ENCODE measurements around the gene MICAL3. TPM values are rescaled to one million over a fixed set of nuclear protein-coding genes. Genes with fewer than 3 reads are reported as not detected.
A peak's percentile ranks its signal among the peaks of the same experiment; 100 is the strongest.

MICAL3 gene
- total RNA-seq, 1 donor from 2014 or later, result 41.0 TPM

DNA sequence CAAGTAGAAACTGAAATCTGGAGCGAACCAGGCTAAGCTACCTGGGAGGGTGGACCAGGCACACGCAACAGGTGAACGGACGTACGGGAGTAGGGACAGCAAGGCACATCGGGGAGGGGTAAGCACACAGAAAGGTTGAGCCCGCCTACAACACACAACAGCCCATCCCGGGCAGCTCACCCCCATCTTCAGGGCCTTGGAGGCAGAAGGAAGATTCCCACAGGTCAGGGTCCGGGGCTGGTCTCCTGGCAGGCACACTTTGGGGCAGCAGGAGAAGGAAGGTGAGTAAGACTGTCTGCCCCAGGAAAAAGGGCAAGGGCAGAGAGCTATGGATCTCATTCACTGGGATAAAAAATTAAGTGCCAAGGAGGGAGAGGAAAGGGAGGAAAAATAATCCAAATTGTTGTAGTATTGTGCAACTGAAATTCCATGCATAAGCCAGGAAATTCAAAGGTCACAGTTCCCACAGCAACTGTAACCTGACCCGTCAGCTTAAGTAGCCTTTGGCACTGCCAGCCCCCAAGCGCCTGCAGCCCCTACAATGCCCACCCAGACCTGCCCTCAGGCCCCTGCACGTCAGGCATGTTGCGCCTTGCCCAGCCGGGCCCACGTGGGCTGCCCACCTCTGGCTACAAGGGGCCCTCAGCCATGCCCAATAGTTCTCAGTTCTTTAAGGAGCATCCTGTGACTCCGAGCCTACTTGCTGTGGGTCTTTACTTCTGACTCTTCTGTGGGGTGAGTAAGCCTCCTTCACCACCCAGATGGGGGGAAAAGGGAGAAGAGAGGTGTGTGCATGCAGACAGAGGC, 51.8 kb downstream of the MICAL3 start:
- DNase-seq, result peak; percentile 59

DNA sequence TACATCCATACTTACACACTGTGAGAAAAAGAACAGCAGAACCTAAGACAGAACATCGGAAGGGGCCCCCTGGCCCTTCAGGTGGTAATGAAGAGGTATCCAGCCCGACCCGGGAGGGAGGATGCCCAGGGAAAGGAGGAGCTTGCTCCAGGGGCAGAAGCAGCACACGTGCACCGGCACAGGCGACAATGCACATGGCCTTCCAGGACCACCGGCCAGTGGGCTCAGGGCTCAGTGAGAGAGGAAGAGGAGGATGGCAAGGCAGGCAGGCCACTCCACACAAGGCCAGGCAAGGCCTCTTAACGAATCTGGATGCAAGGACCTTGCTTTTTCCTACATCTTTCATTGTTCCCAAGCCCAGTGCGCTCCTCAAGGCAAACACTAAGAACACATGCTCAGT, 52.6 kb downstream of the MICAL3 start:
- DNase-seq, result no peak

DNA sequence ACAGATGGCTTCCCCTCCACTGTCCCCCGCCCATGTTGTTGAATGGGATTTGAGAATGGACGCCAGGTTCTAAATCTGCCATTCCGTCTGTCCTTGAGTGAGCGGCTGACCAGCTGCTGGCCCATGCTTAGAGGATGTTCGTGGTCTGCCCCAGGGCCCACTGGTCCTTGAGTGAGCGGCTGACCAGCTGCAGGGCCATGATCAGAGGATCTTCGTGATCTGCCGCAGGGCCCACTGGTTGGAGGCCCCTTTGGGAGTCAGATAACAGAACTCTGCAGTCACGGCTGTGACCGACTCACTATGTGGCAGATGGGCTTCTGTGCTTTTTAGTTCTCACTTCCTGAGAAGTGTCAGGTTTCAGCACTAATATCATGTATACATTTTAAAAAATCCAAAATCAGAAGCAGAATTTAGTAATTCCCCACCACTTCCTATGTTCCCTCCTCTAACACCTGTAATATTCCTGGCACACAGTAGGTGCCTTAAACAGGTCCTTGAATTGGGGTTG, 54.1 kb downstream of the MICAL3 start:
- peak; percentile 55 for DNase-seq

DNA sequence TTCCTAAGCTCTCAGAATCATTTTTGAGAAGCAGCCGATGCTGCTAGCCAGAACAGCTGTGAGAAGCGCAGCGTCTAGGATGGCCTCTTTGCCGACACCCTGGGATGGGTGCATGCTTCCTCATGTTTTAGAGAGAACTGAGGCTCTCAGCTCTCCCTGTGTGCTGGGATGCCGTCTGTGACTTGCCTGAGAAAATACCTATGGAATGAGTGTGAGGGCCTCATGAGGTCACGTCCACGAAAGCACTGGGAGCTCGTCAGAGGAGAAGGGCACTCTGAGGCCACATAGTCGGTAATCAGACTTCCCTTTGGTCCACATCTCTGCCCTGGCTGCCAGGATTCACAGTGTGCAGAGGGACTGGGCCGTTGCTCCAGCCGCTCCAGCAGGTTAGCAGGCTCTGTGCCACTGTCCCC, 54.7 kb downstream of the MICAL3 start:
- DNase-seq, result no peak

DNA sequence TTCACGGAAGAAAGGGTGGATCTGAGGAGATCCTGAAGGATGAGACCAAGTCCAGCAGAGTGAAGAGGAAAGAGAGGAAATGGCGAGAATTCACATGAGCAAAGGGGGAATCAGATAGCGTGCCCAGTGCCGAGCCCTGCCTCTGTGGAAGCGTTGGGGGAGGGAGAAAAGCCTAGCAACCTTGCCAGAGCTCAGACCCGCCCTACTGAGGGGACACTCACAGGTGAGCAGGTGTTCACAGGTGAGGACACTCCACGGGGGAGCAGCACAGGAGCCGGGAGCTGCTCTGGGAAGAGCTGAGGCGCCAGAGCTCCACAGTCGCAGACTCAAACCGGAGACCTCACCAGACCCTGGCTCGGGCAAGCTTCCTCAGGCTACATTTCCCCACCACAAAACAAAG, 56.2 kb downstream of the MICAL3 start:
- no peak for DNase-seq

DNA sequence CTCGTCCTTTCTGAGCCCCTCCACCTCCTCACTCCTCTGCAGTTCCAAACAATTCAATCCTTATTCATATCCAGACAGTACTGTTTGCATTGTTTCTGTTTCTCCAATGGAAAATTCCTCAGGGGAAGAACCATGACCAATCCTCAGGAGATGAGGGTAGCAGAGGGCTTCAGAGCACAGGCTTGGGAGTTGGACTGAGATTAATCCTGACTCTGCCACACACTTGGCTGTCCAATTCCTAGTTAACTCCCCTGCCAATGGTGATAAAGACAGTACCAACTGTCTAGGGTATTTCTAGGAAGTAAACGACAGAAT, 58.0 kb downstream of the MICAL3 start:
- DNase-seq, result no peak

DNA sequence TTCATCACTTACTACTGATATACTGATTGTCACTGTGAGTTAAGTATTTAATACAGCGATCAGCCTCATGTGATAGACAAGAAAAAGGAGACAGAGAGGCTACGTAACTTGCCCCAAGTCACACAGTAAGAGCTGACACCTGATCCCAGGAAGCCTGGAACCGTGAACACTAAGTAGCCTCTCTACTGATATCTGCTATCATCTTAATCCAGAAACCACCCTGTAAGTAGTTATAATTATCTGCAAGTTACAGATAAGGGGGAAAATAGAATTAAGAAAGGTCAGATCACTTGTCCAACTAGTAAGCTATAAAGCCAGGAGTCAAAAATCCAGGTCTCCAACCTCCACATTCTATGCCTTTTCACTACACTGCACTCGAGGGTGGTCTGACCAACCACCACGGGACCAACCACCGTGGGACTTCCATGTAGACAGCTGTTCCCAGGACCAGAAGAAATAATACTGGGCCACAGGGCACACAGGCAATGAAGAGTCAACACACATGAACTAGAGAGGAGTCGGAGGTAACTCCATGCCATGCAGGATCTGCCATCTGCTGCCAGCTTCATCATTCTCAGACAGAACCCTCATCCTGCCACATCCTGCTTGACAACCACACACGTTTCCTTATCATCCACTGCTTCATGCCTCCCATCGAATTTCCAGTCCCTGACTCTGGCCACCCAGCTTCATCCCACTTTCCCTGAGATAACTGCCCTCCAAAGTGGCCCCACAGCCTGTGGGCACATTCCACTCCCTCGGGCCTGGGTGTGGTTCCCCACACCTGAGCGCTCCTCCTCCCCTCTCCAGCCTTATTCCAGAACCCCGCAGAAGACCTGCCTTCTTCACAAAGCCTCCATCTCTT, 58.6 kb downstream of the MICAL3 start:
- no peak for DNase-seq

DNA sequence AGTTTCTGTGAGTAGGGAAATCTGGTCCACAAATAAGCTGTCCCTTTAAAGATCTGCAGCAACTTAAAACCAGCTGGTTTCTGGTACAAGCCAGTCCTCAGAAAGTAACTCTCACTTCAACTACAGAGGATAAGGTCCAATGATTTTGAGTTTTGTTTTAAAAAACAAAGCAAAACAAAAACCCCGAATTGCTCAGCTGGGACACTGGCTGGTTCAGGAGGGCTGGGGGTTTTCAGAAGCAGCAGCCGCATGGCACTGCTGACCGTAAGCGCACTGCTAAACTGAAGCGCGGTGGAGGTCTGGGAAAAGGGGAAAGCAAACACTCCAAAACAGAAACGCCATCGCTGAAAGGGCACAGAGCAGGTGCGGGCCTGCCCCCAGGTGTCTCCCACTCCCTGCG, 59.7 kb downstream of the MICAL3 start:
- no peak for DNase-seq

DNA sequence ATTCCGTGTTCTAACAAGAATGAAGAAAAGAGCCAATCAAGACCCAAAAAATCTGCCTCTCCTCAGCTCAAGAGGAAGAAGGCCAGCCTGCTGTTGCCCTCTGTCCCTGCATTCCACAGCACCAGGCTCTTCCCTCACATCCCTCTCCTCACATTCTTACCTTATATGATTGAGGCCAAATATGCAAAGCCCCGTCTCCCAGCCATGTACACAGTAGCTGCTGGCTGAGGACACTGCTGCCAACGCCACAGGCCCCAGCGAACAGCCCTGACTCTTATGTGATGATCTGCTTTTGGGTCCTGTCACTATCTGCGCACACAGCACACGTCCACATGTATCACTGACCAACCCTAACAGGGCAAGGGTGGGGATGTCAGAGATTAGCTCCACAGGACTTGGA, 60.2 kb downstream of the MICAL3 start:
- DNase-seq, result no peak

- DNase-seq, result no peak
Observed at GRCh38 chr22:17963015-17963414, 61.3 kb downstream of the MICAL3 start.

DNA sequence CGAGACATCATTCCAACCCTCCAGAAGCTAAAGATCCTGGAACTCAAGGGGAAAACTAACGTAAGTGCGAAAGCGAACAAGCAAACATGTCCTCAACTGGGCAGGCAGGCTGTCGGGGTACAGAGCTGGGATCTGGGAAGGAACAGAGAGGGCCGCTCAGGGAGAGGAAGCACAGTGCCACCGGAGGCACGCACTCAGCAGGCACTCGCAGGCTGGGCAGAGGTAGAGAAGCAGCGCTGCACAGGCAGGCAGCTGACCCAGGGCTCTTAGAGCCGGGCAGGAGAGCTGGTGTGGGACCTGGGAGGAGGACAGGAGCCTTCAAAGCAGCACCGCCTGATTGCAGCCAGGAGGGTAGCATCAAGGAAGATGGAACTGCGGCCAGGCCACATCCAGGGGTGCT, 62.2 kb downstream of the MICAL3 start:
- DNase-seq, result no peak

- no peak for DNase-seq
Observed at GRCh38 chr22:17961446-17961729, 63.0 kb downstream of the MICAL3 start.

DNA sequence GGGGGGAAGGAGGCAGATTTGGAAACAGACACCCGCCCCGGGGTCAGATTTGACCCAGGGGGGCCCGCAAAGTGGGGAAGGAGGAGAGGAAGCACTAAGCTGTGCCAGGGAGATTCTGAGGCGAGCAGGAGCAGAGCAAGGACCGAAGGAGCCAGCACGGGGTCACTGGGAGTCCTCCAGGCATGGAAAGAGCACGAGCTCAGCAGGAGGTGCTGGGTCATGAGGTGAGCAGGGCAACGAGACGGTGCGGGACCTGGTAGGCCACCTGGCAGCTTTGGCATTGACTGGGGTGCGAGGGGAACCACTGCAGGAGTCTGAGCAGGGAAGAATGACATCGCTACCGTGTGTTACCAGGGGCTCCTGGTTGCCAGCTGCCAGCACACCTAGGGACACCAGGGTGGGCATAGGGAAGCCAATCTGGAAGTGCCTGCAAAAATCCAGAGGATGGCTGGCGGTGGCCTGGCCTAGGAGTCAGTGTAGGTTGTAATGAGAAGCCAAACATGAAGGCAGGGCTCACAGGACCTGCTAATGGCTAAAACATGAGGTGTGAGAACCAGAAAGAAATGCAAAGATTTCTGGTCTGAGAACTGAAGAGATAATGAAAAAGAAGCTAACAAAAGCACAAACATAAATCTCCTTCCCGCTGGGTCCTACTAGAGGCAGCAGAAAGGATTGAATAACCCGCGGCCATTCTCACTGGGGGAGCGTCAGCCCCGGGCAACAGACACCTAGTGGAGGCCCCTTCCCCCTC, 63.5 kb downstream of the MICAL3 start:
- DNase-seq, result no peak

DNA sequence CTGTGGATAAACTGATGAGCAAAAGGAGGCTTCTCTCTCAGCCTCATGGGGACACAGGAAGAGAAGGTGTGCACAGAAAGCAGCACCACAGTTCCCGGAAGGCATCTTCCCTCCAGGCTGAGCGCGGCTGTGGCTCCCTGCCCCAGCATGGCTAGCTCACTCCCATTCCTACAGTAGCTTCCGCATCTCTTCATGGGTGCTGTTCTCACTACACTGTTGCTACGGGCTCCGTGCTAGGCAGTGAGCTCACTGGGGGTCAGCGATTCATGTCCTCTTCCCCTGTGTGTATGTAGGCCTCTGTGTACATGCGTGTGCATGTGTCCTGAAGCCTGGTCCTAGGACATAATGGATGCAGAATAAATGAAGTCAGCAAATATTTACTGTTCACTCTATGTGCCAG, 64.3 kb downstream of the MICAL3 start:
- no peak for DNase-seq

DNA sequence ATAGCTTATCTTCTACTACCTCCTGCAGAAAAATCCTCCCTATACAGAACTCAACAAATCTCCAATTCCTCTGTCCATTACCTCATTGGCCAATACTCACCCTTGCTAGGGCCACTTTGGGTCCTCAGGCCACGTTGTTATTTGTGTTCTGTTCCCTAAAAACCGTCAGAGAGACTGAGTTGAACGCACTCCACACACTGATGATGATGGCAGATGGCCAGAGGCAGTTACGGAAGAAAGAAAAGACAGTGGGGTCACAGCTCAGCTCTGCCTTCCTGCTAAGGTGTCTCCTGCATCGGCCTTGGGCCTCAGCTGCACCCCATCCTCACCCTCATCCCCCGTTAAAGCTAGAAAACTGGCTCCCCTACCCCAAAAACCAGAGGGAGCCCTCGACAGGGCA, 66.2 kb downstream of the MICAL3 start:
- DNase-seq, result no peak

GRCh38 chr22:17957693-17958092, 66.7 kb downstream of the MICAL3 start:
- DNase-seq, result peak; percentile 67

DNA sequence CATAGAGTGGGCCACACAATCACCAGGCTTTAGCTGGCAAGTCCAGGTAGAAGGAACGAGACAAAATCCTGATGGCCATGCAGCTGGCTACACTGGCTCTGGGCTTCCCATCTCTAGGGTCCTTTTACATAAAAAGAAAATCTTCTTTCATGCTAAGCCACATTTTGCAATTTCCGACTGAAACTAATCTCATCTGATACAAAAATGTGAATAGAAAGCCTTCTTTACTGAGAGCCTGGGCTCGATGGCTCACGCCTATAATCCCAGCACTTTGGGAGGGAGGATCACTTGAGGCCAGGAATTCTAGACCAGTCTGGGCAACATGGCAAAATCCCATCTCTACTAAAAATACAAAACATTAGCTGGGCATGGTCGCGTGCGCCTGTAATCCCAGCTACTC, 67.2 kb downstream of the MICAL3 start:
- DNase-seq, result no peak

DNA sequence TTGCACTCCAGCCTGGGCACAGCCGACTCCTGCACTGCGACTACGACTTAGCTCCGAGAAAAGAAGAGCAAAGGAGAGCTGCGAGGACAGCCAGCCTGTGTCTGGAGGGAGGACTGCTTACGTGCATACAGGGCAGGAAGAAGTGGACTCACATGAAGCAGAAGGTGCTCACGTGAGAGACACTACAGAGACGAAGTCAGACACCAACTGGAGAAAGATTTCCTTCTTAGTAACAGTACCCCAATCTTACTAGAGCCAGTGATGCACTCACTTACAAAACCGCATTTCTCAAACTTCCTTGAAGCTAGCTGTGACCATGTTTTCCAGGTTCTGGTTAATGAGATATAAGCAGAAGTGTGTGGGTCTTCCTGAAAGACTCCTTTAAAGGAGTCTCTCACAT, 67.7 kb downstream of the MICAL3 start:
- DNase-seq, result no peak

DNA sequence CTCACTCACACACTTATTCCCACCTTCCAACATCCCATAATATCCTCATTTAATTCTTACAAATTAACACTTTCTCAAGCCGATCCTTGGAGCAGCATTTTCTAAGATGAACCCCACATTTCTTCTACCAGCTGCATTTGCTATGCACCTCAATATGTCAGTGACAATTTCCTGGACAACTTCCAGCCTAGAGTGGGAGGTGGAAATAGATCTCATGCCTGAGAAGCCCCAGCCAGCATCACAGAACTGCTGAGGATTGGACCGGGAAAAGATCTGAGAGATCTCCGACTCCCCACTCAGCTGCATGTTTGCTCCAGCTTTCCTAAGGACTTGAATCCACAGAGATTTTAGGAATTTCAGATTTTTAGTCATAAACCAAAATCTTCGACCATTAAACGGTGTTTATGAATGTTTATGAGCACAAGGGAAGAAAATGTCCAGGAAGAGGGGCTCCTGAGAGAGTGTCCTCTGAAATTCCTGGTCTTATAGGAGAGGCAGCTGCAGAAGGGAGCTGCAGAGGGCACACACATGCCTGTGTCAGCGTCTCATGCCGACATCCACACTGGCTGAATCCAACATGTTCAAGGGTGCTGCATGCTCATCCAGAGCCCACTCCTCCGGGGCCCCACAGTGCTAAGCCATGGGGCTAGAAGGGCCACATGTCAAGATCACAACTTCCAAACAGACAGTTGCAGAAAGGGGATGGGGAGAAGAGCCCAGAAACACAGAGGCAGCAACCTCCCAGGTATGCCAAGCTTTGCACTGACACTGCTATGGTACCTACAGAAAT, 68.6 kb downstream of the MICAL3 start:
- DNase-seq, result no peak

DNA sequence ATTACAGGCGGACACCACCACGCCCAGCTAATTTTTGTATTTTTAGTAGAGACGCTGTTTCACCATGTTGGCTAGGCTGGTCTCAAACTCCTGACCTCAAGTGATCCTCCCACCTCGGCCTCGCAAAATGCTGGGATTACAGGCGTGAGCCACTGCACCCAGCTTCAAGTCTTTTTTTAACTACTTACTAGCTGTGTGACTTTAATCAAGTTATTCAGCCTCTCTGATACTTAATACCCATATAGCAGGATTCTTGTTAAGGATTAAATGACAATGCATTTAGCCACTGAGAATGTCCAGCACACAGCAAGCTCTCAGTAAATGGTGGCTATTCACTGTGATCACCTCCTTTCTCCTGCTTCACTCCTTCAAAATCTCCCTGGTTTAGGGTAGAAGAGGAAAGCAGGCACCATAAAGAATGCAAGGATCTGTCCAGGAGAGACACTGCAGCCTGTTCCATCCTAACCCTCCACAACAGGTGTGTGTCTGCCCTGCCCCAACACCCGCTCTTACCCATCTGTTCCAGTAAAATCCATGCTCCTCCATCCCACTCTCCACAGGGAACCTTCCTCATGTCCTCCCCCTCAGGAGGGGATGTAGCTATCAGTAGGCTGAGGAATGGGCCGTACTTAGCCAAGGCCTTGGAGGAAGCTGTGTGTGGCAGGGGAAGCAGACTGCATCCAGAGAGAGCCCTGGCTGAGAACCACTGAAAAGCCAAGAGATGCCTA, 69.3 kb downstream of the MICAL3 start:
- no peak for DNase-seq

DNA sequence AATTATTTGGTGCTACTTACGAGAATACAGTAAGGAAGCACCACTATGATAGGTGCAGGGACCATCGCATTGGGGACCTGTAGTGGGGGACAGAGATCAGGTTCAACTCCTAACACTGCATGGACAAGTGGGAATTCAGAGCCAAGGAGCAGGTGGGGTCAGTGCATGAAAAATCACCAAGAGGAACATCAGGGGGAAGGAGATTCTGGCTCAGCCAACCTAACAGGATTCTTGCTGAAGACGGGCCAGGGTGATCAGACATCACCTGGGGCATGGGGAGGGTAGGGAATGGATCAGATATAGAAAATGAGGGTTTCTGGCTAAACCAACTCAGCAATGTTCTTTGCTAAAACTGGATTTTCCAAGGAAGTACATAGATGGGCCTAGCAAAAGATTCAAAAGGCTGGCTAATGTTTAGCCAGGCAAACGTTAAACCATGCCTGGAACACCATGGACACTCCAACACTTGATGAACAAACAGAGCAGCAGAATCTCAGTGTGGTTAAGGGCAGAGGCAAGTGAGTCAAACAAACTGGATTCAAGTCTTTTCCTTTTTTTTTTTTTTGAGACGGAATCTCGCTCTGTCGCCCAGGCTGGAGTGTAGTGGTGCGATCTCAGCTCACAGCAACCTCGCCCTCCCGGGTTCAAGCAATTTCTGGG, 70.0 kb downstream of the MICAL3 start:
- no peak for DNase-seq

Data from tongue (tissue), 2 donors.